HG03354 (cell line): ENCODE data around the gene GRIN3B.

Source experiments
- ATAC-seq: cut with Tn5 transposase; IDR thresholded peaks from one replicate; pipeline ENCODE4 v1.9.1; 2021; ENCODE audit warnings: mild to moderate bottlenecking; ENCODE audit not compliant: unreplicated experiment, poor library complexity, severe bottlenecking

GRIN3B gene

GRCh38 chr19:1038978-1039645 is 38.9 kb downstream of the GRIN3B start:
- no peak for ATAC-seq

- peak; percentile 74 for ATAC-seq
These were observed 39.6 kb downstream of the GRIN3B start, which contains the start of gene ABCA7 for GRCh38 chr19:1039646-1040475. Gene ABCA7, plus strand, starts transcription at chr19:1040107. Its CDS starts 1,255 bp downstream, at chr19:1041362.

GRCh38 chr19:1040476-1041271 is 40.5 kb downstream of the GRIN3B start:
- ATAC-seq = peak; percentile 47

DNA sequence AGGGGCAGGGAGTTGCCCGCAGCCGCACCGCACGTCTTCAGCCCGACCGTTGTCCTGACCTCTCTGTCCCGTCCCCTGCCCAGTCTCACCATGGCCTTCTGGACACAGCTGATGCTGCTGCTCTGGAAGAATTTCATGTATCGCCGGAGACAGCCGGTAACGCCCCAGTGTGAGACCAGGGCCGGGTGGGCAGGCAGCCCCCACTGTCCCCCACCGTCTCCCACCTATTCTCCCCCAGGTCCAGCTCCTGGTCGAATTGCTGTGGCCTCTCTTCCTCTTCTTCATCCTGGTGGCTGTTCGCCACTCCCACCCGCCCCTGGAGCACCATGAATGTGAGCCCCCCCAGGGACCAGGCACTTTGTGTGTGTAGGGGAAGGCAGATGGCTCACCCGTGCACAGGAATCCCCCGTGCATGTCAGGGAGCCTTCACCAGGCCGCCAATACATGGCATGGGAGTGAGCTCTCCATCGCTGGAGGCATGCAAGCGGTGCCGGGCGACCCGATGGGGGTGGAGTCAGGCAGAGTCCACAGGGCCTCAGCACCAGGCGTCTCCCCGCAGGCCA is 41.1 kb downstream of the GRIN3B start:
- no peak for ATAC-seq

DNA sequence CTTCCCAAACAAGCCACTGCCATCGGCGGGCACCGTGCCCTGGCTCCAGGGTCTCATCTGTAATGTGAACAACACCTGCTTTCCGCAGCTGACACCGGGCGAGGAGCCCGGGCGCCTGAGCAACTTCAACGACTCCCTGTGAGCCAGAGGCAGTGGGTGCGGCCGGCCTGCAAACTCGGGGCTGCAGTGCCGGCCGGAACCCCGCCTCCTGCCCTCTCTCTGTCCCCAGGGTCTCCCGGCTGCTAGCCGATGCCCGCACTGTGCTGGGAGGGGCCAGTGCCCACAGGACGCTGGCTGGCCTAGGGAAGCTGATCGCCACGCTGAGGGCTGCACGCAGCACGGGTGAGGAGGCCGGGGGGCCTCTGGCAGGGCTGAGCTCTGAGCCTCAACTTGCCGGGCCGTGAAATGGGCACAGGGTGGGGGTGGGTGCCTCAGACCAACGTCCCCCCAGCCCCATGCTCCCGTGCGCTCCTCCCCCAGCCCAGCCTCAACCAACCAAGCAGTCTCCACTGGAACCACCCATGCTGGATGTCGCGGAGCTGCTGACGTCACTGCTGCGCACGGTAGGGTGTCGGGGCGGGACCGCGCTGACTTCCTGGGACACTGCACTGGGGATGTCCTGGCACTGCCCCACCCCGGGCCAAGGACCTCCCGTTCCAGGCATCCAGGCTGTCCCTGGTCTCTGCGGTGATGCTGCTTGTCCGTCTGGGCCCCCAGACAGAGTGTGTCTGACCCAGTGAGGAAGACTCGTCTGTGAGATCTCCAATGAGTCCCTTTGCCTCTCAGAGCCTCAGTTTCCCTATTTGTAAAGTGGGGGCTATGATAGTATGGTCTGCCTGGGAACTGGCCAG is 41.8 kb downstream of the GRIN3B start:
- ATAC-seq = no peak

GRCh38 chr19:1042689-1043511 is 42.7 kb downstream of the GRIN3B start:
- ATAC-seq = no peak

DNA sequence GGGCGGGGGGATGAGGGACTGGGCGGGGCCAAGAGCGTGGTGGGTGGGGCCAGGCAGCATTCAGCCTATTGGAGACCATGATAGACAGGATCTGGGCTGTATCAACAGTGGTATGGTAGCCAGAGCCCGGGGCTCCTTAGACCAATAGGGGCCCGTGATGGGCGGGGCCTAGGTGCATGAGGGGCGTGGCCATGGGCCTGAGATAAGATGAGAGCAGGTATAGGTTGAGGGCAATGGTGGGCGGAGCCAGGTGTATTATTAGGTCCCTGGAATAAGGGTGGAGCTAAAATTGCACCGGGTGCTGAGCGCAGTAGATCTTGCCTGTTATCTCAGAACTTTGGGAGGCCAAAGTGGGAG is 45.0 kb downstream of the GRIN3B start:
- peak; percentile 40 for ATAC-seq

- no peak for ATAC-seq
These were observed 46.0 kb downstream of the GRIN3B start for GRCh38 chr19:1046117-1046626.

DNA sequence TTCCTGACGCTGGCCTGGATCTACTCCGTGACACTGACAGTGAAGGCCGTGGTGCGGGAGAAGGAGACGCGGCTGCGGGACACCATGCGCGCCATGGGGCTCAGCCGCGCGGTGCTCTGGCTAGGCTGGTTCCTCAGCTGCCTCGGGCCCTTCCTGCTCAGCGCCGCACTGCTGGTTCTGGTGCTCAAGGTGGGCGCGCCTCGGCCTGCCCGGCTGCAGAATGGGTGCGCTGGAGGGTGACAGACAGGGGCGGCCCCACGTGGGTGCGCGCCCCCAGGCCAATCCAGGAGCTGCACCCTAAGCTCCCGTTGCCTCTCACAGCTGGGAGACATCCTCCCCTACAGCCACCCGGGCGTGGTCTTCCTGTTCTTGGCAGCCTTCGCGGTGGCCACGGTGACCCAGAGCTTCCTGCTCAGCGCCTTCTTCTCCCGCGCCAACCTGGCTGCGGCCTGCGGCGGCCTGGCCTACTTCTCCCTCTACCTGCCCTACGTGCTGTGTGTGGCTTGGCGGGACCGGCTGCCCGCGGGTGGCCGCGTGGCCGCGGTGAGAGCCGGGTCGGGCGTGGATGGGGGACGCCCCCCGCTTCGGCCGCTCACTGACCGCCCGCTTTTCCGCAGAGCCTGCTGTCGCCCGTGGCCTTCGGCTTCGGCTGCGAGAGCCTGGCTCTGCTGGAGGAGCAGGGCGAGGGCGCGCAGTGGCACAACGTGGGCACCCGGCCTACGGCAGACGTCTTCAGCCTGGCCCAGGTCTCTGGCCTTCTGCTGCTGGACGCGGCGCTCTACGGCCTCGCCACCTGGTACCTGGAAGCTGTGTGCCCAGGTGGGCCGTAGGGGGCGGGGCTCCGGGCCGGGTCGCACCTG is 46.8 kb downstream of the GRIN3B start:
- ATAC-seq = no peak

DNA sequence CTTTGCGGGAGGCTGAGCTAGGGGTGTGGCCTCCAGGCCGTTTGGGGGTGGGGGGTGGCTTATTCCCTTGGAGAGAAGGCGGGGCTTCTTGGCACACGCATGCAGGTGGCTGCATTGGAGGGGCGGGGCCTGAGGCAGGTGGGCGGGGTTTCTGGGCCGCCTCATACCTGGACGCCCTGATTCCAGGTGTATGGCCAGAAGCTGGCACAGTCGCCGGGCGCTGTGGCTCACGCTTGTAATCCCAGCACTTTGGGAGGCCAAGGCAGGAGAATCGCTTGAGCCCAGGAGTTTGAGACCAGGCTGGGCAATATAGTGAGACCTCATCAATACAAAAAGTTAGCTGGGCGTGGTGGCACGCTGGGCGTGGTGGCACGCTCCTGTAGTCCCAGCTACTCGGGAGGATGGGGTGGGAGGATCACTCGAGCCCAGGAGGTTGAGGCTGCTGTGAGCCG is 47.5 kb downstream of the GRIN3B start:
- ATAC-seq = no peak

GRCh38 chr19:1049106-1049505 is 48.9 kb downstream of the GRIN3B start:
- no peak for ATAC-seq

GRCh38 chr19:1049800-1050199 is 49.6 kb downstream of the GRIN3B start:
- no peak for ATAC-seq

DNA sequence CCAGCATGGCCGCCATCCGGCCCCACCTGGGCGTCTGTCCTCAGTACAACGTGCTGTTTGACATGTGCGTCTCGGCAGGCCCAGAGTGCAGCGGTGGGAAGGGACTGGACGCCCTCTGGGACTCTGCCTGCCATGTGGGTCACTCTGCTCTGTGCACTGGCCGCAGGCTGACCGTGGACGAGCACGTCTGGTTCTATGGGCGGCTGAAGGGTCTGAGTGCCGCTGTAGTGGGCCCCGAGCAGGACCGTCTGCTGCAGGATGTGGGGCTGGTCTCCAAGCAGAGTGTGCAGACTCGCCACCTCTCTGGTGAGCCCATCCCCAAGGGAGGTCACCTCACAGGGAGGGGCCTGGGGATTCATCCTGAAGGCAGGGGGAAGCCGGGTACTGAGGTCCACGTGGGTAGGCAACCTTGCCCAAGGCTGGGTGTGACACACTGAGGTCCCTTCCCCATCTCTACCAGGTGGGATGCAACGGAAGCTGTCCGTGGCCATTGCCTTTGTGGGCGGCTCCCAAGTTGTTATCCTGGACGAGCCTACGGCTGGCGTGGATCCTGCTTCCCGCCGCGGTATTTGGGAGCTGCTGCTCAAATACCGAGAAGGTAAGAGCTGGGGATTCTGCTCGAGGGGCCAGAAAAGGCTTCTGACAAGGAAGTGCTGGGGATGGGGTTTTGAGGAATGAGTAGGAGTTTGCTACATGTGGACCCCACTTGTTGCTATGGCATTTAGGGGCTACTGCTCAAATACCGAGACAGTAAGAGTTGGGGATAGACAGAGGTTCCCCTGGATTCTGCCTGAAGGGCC is 51.0 kb downstream of the GRIN3B start:
- no peak for ATAC-seq

GRCh38 chr19:1051791-1052190 is 51.6 kb downstream of the GRIN3B start:
- ATAC-seq = no peak

- no peak for ATAC-seq
These were observed 52.2 kb downstream of the GRIN3B start for GRCh38 chr19:1052349-1052975.
